GM19238 (cell line): ENCODE measurements around the gene WBP1.
"Not testable (repeated sequence)": the region's sequence is repeated elsewhere in the genome, so short reads cannot be mapped to it uniquely, and the experiment has no call there.

Experiments
- DNase-seq: peaks from one replicate; pipeline ENCODE4 v3.0.0; 2011; ENCODE audit warnings: low spot score; ENCODE audit not compliant: insufficient read length

WBP1 gene

DNA sequence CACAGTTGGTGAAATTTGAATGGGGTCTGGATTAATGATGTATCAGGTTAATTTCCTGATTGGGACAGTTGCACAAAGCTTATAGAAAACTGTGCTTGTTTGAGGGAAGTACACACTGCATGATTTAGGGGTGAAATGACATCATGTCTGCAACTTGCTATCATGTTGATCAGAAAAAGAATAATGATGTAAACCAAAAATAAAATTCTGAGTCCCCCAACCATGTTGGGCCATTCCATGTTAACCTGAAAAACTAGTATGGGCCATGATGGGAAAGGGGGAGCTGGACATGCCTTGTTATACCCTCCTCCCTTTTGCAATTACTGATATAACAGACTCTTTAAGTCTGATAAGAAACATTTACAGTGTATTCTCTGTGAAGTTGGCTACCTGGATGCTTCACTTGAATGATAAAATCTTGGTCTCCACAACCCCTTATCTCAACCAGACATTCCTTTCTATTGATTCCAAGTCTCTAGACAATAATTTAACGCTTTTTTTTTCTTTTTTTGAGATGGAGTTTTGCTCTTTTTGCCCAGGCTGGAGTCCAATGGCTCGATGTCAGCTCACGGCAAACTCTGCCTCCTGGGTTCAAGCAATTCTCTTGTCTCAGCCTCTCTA is 7.6 kb upstream of the WBP1 start:
- no peak for DNase-seq

DNA sequence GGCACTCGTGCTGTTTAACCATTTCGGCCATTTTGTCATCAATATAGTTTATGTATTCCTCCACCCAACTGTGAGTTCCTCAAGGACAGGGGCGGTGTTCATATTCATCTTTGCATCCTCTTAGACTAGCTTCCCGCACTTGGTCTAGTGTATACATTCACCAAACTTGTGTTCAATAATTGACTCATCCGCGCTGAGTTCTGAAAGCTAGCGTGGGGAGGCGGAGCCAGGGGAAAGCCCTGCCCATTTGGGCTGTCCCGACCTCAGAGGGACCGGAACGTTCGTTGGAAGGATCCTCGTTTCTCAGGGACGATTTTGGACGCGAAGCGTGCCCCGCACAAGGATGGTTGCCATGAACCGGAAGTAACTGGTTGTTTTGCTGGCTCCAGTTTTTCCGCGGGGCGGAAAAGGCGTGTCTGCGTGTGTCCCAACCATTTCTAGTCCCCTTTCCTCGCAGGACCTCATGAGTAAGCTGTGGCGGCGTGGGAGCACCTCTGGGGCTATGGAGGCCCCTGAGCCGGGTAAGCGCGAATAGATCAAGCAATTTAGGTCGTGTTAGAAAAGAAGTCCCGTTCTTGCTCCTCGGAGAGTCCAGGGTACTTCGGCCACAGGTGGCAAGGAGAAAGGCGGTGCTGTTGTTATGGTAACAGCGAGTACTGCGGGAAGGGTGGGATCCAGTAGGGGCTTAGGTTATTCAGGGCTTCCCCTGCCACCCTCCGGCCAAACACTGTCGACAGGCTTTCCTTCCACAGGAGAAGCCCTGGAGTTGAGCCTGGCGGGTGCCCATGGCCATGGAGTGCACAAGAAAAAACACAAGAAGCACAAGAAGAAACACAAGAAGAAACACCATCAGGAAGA is 3.4 kb upstream of the WBP1 start, which contains the start of gene INO80B:
Gene INO80B, plus strand, starts transcription at position 434 of the 858 bp plus-strand sequence. Its CDS starts 30 bp downstream, at position 464.
- DNase-seq: peak; percentile 74

DNA sequence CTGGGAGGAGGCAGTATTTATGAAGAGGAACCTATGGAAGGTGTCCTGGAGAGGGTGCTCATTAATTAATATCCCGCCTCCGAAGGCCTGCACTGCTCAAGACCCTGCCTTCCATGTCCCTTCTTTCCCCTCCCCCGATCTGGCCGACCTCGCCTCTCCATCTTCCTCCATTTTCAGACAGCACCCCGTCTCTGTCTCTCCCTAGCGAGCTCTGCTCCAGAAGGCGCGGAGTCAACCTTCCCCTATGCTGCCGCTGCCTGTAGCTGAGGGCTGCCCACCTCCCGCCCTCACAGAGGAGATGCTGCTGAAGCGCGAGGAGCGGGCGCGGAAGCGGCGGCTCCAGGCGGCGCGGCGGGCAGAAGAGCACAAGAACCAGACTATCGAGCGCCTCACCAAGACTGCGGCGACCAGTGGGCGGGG is 1.1 kb upstream of the WBP1 start:
- no peak for DNase-seq

DNA sequence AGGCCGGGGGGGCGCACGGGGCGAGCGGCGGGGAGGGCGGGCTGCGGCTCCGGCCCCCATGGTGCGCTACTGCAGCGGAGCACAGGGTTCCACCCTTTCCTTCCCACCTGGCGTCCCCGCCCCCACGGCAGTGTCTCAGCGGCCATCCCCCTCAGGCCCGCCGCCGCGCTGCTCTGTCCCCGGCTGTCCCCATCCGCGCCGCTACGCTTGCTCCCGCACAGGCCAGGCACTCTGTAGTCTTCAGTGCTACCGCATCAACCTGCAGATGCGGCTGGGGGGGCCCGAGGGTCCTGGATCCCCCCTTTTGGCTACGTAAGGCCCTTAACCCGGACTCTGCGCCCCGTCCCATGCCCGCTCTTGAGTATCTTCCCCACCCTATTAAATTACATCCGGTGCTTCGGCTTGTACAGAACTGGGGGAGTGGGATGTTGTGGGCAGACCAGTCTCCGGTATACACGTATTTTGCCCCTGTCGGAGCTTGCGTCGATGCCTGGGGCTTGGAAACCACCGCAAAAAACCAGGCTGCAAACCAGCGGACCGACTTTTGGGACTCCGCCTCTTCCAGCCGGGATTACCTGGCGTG is 598 bp upstream of the WBP1 start:
- DNase-seq: peak; percentile 37

DNA sequence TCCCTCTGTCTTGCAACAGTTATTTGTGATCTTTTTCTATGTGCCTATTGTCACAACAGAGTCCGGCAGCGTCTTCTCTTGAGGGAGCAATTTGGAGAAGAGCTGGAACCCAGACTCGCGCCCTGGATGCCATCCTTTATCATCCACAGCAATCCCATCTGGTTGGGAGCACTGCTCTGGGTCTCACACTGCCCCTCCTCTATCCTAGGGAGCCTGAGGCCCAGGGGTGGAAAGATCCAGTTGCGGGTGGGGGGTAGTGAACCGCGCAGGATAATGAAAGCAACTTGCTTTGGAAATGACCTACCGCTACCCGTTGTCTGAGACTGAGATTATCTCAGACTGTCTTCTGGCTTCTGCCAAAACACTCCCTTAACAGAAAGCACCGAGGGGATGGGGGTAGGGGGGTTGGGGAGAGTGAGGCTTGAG is 713 bp downstream of the WBP1 start:
- DNase-seq: no peak

DNA sequence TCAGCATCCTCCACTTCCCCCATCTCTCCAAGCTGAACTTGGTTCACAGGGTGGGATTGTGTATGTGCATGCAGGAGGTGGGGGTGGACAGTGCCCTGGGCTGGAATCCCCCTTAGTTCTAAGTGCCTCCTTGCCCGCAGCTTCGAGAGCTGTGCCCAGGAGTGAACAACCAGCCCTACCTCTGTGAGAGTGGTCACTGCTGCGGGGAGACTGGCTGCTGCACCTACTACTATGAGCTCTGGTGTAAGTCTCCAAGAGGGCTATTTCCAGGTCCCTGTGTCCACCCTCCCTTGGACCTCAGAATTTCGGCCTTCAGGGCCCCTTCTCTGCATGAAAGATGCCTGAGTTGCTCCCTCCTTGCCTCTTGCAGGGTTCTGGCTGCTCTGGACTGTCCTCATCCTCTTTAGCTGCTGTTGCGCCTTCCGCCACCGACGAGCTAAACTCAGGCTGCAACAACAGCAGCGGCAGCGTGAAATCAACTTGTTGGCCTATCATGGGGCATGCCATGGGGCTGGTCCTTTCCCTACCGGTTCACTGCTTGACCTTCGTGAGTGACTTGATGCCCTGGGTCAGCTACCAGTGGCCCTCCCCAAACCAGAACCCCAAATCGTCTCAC is 1.4 kb downstream of the WBP1 start:
- not testable (repeated sequence) for DNase-seq

DNA sequence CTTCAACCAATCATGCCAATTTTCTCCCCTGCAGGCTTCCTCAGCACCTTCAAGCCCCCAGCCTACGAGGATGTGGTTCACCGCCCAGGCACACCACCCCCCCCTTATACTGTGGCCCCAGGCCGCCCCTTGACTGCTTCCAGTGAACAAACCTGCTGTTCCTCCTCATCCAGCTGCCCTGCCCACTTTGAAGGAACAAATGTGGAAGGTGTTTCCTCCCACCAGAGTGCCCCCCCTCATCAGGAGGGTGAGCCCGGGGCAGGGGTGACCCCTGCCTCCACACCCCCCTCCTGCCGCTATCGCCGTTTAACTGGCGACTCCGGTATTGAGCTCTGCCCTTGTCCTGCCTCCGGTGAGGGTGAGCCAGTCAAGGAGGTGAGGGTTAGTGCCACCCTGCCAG is 1.9 kb downstream of the WBP1 start:
- not testable (repeated sequence) for DNase-seq

DNA sequence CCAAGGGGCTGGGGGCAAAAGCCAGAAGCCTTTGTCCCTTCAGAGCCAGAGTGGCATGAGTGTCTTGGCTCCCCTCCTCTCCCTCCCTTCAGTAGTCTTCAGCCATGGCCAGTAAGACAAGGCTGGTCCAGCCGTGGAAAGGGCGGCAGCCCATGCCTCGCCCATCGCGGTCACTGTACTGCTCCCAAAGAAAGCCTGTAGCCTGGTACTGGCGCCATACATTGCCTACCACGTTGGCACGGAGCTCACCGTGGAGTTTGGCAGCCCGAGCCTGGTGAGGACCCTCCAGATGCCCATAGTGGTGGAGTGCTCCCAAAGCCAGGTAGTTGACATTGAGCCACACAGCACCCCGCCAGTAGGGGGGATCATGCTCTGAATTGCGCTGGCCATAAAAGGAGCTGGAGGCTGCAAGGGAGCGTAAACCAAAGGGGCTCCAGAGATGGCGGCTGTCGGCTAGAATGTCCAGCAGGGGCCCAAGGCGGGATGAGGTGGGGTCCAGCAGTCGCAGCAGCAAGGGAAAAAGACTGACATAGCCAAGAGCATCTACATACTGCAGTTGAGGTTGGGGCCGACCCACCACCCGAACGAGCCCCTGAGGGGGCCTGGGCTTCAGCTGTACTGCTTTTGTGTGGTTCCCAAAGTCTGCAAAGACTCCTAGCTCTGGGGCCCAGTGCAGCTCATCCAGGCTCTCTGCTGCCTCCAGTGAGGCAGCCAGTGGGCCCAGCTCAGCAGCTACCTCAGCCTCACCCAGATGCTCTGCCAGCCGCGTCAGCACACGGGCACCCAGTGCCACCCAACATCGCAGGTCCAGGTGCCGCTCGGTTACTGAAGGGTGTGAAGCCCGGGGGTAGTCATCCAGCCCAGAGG is 3.2 kb downstream of the WBP1 start:
- no peak for DNase-seq

DNA sequence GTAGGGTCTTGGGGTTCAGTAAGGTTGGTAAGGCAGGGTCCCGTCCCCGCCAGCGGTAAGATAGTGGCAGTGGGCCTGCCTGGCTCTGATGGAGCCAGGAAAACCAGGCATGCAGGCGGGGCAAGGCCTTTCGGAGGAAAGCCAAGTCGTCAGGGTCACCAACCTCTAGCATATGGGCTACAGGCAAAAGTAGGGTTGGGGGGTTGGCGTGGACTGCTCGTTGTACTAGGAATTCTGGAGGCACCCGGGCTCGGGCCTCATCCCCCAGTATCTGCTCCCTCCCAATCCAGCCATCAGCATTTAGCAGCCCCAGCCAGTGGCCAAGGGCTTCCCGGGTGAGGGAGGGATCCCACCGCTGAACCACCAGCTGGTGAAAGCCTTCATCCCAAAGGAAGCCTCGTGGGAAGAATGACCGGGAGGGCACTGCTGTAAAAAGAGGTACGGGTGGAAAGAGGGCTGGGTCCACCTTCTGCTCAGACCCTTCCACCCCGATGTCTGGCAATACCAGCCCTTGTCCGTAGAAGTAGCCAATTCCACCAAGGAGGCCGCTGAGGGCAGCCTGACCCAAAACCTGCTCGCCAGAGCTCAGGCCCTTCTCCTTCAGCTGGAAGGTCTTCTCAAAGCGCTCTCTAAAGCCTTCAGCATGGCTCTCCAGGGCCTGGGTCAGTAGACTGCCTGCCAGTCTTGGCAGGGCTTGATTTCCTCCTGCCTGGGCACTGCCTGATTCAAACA is 4.0 kb downstream of the WBP1 start:
- no peak for DNase-seq

DNA sequence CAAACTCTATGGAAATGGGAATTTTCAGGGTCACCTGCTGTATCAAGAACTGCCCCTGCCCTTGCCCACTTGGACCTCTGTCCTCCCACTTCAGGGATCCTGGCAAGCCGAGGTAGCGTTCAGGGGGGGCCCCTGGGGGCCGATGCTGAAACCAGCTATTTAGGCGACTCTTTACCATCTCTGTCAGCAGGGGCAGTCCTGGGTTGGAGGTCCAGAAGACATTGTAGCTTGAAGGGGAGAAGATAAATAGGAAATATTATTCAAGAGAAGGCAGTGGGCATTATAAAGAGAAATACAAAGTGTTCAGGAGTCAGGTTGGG is 4.5 kb downstream of the WBP1 start:
- DNase-seq: no peak

DNA sequence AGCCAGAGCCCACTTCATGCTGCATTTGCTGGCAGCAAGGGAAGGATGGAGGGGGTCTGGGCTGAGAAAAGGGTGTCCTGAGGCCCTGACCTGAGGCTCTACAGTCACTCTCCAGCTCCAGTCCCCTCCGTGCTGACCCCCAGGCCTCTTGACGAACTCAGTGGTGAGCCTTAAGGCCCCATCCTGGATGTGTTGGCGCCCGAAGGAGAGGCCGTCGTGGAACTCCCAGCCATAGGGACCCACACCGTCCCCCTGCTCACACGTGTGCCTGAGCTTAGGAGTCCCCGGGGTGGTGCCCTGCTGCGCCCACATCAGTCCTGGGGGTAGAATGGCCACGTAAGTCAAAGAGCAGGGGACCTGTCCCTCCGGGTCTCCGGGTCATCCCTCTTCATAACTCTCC is 6.2 kb downstream of the WBP1 start:
- DNase-seq: no peak

DNA sequence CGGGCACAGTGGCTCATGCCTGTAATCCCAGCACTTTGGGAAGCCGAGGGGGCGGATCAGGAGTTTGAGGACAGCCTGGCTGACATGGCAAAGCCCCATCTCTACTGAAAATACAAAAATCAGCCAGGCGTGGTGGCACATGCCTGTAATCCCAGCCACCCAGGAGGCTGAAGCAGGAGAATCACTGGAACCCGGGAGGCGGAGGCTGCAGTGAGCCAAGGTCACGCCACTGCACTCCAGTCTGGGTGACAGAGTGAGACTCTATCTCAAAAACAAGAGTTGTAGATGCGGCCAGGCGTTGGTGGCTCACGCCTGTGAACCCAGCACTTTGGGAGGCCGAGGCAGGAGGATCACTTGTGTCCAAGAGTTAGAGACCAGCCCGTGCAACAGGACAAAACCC is 12.5 kb downstream of the WBP1 start:
- DNase-seq: not testable (repeated sequence)

DNA sequence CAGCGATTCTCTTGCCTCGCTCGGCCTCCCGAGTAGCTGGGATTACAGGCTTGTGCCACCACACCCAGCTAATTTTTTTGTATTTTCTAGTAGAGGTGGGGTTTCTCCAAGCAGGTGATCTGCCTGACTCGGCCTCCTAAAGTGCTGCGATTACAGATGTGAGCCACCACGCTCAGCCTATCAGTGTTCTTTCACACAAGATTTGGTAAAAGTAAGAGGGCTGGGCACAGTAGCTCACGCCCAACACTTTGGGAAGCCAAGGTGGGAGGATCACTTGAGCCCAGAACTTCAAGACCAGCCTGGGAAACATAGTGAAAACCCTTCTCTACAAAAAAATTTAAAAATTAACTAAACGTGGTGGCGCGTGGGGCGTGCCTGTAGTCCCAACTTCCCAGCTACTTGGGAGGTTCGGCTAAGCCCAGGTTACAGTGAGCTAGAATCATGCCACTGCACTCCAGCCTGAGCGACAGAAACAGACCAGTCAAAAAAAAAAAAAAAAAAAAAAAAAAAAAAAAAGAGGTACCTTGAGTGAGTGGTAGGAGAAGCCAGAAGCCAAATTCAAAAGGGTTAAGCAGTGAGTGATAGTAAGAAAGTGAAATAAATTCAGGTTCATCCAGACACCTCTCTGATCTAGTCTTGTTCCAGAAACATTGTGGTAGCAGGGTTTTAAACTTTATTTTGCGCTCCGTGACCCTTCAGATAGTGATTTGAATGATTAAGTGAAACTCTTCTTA is 13.3 kb downstream of the WBP1 start:
- no peak for DNase-seq

DNA sequence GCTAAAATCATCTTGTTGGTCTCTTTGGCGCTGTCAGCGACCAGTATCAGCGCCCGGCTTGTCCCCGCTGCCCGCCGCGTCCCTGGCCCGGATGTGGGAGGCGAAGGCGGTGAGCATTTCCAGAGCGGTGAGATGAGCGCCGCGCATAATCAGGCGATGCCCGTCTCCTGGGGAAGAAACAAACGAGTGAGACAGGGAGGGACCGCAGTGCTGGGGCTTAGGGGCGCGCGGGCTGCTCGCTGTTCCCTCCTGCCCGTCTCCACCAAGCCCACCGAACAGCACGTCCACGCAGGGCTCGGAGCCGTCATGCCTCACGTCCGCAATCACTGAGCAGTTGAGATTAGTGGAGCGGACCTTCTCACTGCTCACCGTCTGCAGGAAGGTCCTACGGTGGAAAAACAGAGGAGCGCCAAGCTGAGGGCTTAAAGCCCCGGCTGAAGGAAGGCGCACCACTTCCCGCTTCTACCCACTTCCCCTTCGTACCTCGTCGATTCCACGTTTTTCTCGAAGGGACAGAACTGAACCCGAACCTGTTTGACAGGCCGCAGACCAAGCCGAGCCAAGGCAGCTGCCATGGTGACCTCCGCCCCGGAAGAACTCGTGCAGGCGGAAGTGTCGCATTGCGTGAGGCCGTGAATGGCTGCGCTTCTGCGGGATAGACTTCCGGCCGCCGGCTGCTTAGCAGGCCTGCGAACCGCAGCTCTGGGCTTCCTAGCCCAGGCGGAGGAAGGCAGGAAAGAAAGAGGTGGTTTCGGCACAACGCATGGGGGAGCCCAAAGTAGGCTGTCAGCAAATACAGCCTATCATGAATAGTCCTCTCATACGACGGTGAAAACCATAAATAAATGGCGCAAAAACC is 14.1 kb downstream of the WBP1 start, which contains the start of gene MRPL53:
Gene MRPL53, minus strand, starts transcription at position 595 of the 859 bp plus-strand sequence. Its CDS starts 20 bp downstream, at position 575.
- DNase-seq: peak; percentile 76

DNA sequence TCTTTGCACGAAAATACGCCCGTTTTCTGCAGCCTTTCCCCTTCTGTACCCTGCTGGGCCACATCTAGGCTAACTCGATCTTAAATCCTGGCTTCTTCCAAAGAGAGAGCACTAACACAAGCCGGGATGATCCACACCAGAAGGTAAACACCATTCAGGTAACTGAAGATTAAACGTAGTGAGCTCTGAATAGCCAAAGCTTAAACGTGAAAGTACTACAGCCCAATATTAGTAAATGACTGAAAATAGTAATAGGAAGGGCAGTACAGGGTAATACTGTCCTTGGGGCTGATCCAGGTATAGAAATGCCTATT is 14.7 kb downstream of the WBP1 start:
- DNase-seq: no peak

DNA sequence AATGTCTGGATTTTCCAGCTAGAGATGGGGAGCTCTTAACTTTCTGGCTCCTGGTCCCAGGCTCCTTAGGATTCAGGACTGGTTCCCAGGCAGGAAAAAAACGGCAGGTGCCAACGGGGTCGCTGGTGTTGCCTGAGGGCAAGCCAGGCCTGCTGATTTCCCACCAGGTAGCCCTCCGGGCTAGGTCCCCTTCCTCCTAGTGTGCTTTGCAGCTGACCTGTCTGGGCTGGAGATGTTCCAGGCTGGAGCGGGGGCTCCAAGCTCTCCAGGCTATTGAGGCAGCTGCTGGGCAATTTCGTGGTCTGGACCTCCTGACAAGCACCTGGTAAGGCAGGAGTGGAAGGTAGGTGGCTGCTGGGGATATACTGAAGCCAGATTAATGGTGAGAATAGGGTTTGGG is 16.2 kb downstream of the WBP1 start:
- DNase-seq: no peak

DNA sequence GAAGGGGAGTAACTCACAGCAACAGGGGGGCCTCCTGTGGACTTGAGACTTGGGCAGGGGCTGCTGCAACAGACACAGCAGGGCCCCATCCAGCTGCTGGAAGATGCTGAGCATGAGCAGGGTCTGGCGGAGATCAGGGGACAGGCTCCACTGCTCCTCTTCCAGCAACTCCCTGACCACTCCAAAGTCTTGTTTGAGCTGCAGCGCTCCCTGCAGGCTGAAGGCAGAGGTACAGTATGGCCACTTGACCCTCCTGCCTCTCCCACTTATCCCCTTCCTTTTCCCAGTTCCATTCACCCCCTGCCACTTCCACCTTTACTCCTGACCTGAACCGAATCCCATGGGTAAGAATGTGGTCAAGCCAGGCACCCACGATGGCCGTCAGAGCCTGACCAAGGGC is 16.7 kb downstream of the WBP1 start:
- no peak for DNase-seq

DNA sequence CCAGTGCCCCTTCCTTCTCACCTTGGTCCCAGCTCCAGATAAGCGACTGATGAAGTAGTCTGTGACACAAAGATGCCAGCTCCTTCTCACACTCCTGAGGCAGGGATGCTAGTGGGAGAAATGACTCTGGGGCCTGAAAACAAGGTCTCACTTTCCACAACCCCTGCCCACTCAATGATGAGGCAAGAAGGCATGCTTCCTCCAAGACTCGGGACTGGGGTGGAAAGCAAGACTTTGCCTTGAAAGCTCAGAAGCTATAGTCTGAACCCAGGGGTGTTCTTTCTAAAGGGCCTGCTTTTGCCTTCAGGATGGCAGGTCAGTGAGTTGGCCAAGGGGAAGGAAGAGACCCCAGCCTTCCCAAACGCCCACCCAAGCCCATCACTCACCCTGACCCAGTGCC is 23.2 kb downstream of the WBP1 start:
- no peak for DNase-seq
